Uterus (tissue), 2 donors: ENCODE measurements around the gene MSX2.

Experiments
- CTCF ChIP-seq, 4 experiments: fragments of 200-600 bp in 2 of 4; fragments of 450-650 bp in 2 of 4; sonication (generic) in 2 of 4; IDR thresholded peaks; one replicate each; pipeline ENCODE4 v1.5.1; 2016 to 2019; ENCODE audit warnings: antibody characterized with exemption in 4 of 4, mild to moderate bottlenecking in 2 of 4, moderate library complexity in 1 of 4
- POLR2A ChIP-seq, 2 donors: fragments of 450-650 bp; IDR thresholded peaks; one replicate each; pipeline ENCODE4 v1.6.1; 2016; ENCODE audit warnings: antibody characterized with exemption in 2 of 2, mild to moderate bottlenecking in 1 of 2, moderate library complexity in 1 of 2

GRCh38 chr5:174773371-174773770 lies 49.0 kb downstream of the MSX2 start:
- no peak for TF ChIP-seq CTCF (IDR thresholded peaks at IDR 0.05)
- TF ChIP-seq POLR2A (IDR thresholded peaks at IDR 0.05) = no peak
